ENCODE measurements around the gene MROH9. TPM values are rescaled to one million over a fixed set of nuclear protein-coding genes. Genes with fewer than 3 reads are reported as not detected.
A peak's percentile ranks its signal among the peaks of the same experiment; 100 is the strongest.
"Not testable (repeated sequence)": the region's sequence is repeated elsewhere in the genome, so short reads cannot be mapped to it uniquely, and the experiment has no call there.

The MROH9 gene
- total and polyA plus RNA-seq, 2 of the 13 experiments (the other 11 are each of a cell fraction or from before 2014, with no cell fraction given): not detected

GRCh38 chr1:170938281-170938680 lies 2.9 kb downstream of the MROH9 start:
- Histone ChIP-seq H2AFZ (ENCODE audit: low read length) (no peak overlapping the region), H3K4me3 (replicated peaks in 1 of 3; ENCODE audit: insufficient read depth in 1 of 3, low read depth in 2 of 3, low read length in 3 of 3) (no peak overlapping the region), H3K27ac (ENCODE audit: extremely low read length, insufficient read depth, low read length) (no peak overlapping the region), H4K20me1 (ENCODE audit: insufficient read depth, low read length) (no peaks in the 10 kb centered on the region), H3K4me1 (ENCODE audit: insufficient read depth, low read length) (no peaks in the 10 kb centered on the region), H3K79me2 (ENCODE audit: insufficient read depth, low read length) (no peaks in the 10 kb centered on the region), H3K9ac (ENCODE audit: insufficient read depth, low read depth, low read length) (no peak overlapping the region), H3K27me3 (ENCODE audit: control insufficient read depth in 1 of 2, insufficient read depth in 2 of 2, low read length in 2 of 2) (no peaks in the 10 kb centered on the region), H3K9me3 (ENCODE audit: low read length) (peaks cover 8% of the 10 kb centered on the region; the same call in 1 of the 2 replicates), H3K4me2 (ENCODE audit: low read depth, low read length) (no peak overlapping the region), H3K36me3 (replicated peaks in 1 of 2; ENCODE audit: control insufficient read depth in 1 of 2, insufficient read depth in 2 of 2, low read length in 2 of 2) (no peaks in the 10 kb centered on the region)
- DNase-seq (ENCODE audit: low spot score): no peak
- TF ChIP-seq CREB1 (IDR thresholded peaks at IDR 0.05) (peak; percentile 61), CREB1 (CRISPR knock-in tag; IDR thresholded peaks at IDR 0.05) (no peak), ATF7 (IDR thresholded peaks at IDR 0.05) (peak; percentile 58), ATF7 (CRISPR knock-in tag; IDR thresholded peaks at IDR 0.05) (no peak), EED (CRISPR knock-in tag; IDR thresholded peaks at IDR 0.05) (no peak)
- BruUV-seq (replicated peaks): no TSS peak
- FAIRE-seq: no peak
- intact Hi-C loops (cut with micrococcal nuclease; ENCODE audit: unreplicated experiment) (no loop called here), in situ Hi-C loops (cut with HindIII; ENCODE audit: extremely low pct_ligation_motif_present, low pct_unique_long_range_greater_than_20kb) (loop anchor here (25.0 kb wide), 1 partner anchor 1001 kb away; no protein-coding TSS in a partner anchor)
- no peak for ATAC-seq
- 31% methylated on average over 3 of the region's 3 CpGs for WGBS (ENCODE audit: low lambda C conversion rate)
- ChIA-PET CTCF (ENCODE audit: low intra/inter-chr PET ratio, low total read pairs) (no interaction called here), POLR2A (no interaction called here)

GRCh38 chr1:170939476-170939875 lies 4.1 kb downstream of the MROH9 start:
- Histone ChIP-seq H3K4me1 (ENCODE audit: insufficient read depth, low read length) (no peaks in the 10 kb centered on the region), H3K4me2 (ENCODE audit: low read depth, low read length) (no peak overlapping the region), H3K4me3 (replicated peaks in 1 of 3; ENCODE audit: insufficient read depth in 1 of 3, low read depth in 2 of 3, low read length in 3 of 3) (no peak overlapping the region), H2AFZ (ENCODE audit: low read length) (no peak overlapping the region), H3K9me3 (ENCODE audit: low read length) (peaks cover 8% of the 10 kb centered on the region; the same call in 1 of the 2 replicates), H3K79me2 (ENCODE audit: insufficient read depth, low read length) (no peaks in the 10 kb centered on the region), H3K36me3 (replicated peaks in 1 of 2; ENCODE audit: control insufficient read depth in 1 of 2, insufficient read depth in 2 of 2, low read length in 2 of 2) (no peaks in the 10 kb centered on the region), H3K27ac (ENCODE audit: extremely low read length, insufficient read depth, low read length) (no peak overlapping the region), H3K27me3 (ENCODE audit: control insufficient read depth in 1 of 2, insufficient read depth in 2 of 2, low read length in 2 of 2) (no peaks in the 10 kb centered on the region), H3K9ac (ENCODE audit: insufficient read depth, low read depth, low read length) (no peak overlapping the region), H4K20me1 (ENCODE audit: insufficient read depth, low read length) (no peaks in the 10 kb centered on the region)
- intact Hi-C loops (cut with micrococcal nuclease; ENCODE audit: unreplicated experiment) (no loop called here), in situ Hi-C loops (cut with HindIII; ENCODE audit: extremely low pct_ligation_motif_present, low pct_unique_long_range_greater_than_20kb) (loop anchor here (25.0 kb wide), 1 partner anchor 1002 kb away; no protein-coding TSS in a partner anchor)
- no peak for ATAC-seq
- TF ChIP-seq, protein P1, sequence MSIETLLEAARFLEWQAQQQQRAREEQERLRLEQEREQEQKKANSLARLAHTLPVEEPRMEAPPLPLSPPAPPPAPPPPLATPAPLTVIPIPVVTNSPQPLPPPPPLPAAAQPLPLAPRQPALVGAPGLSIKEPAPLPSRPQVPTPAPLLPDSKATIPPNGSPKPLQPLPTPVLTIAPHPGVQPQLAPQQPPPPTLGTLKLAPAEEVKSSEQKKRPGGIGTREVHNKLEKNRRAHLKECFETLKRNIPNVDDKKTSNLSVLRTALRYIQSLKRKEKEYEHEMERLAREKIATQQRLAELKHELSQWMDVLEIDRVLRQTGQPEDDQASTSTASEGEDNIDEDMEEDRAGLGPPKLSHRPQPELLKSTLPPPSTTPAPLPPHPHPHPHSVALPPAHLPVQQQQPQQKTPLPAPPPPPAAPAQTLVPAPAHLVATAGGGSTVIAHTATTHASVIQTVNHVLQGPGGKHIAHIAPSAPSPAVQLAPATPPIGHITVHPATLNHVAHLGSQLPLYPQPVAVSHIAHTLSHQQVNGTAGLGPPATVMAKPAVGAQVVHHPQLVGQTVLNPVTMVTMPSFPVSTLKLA (IDR thresholded peaks at IDR 0.05): peak; percentile 58
- TF ChIP-seq, protein P2, sequence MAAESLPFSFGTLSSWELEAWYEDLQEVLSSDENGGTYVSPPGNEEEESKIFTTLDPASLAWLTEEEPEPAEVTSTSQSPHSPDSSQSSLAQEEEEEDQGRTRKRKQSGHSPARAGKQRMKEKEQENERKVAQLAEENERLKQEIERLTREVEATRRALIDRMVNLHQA (CRISPR knock-in tag; IDR thresholded peaks at IDR 0.05): no peak
- no TSS peak for BruUV-seq (replicated peaks)
- DNase-seq (ENCODE audit: low spot score): no peak
- 0% methylated on average over 2 of the region's 2 CpGs for WGBS (ENCODE audit: low lambda C conversion rate)
- CTCF ChIA-PET (ENCODE audit: low intra/inter-chr PET ratio, low total read pairs): no interaction called here
- POLR2A ChIA-PET: no interaction called here
- no peak for FAIRE-seq

- H3K4me1 ChIP-seq (ENCODE audit: insufficient read depth, low read length); FAIRE-seq; CTCF ChIA-PET (ENCODE audit: low intra/inter-chr PET ratio, low total read pairs); H3K79me2 ChIP-seq (ENCODE audit: insufficient read depth, low read length); H3K36me3 ChIP-seq (replicated peaks in 1 of 2; ENCODE audit: control insufficient read depth in 1 of 2, insufficient read depth in 2 of 2, low read length in 2 of 2); in situ Hi-C loops (cut with HindIII; ENCODE audit: extremely low pct_ligation_motif_present, low pct_unique_long_range_greater_than_20kb); intact Hi-C loops (cut with micrococcal nuclease; ENCODE audit: unreplicated experiment); H3K27me3 ChIP-seq (ENCODE audit: control insufficient read depth in 1 of 2, insufficient read depth in 2 of 2, low read length in 2 of 2); DNase-seq (ENCODE audit: low spot score); H2AFZ ChIP-seq (ENCODE audit: low read length); H3K9ac ChIP-seq (ENCODE audit: insufficient read depth, low read depth, low read length); BruUV-seq (replicated peaks); POLR2A ChIA-PET; H3K4me3 ChIP-seq (replicated peaks in 1 of 3; ENCODE audit: insufficient read depth in 1 of 3, low read depth in 2 of 3, low read length in 3 of 3); H3K9me3 ChIP-seq (ENCODE audit: low read length); H4K20me1 ChIP-seq (ENCODE audit: insufficient read depth, low read length); ATAC-seq; H3K4me2 ChIP-seq (ENCODE audit: low read depth, low read length); H3K27ac ChIP-seq (ENCODE audit: extremely low read length, insufficient read depth, low read length): not testable (repeated sequence)
- WGBS (ENCODE audit: low lambda C conversion rate): 0% methylated on average over 1 of the region's 1 CpG
These were observed 16.4 kb downstream of the MROH9 start for GRCh38 chr1:170951744-170952143.
